ENCODE data around the gene GRIA1.

GRIA1 gene

GRCh38 chr5:153796527-153796926 lies 306.1 kb downstream of the GRIA1 start:
- no peak for DNase-seq (ENCODE audit: low read depth)
- no peak overlapping the region for H3K4me3 ChIP-seq (replicated peaks; ENCODE audit: low read depth, low read length)
- TF ChIP-seq, protein P1, sequence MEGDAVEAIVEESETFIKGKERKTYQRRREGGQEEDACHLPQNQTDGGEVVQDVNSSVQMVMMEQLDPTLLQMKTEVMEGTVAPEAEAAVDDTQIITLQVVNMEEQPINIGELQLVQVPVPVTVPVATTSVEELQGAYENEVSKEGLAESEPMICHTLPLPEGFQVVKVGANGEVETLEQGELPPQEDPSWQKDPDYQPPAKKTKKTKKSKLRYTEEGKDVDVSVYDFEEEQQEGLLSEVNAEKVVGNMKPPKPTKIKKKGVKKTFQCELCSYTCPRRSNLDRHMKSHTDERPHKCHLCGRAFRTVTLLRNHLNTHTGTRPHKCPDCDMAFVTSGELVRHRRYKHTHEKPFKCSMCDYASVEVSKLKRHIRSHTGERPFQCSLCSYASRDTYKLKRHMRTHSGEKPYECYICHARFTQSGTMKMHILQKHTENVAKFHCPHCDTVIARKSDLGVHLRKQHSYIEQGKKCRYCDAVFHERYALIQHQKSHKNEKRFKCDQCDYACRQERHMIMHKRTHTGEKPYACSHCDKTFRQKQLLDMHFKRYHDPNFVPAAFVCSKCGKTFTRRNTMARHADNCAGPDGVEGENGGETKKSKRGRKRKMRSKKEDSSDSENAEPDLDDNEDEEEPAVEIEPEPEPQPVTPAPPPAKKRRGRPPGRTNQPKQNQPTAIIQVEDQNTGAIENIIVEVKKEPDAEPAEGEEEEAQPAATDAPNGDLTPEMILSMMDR (IDR thresholded peaks at IDR 0.05; ENCODE audit: low read length, missing control alignments): no peak

- DNase-seq (ENCODE audit: low read depth): no peak
- TF ChIP-seq, protein P1 (IDR thresholded peaks at IDR 0.05; ENCODE audit: low read length, missing control alignments): no peak
- no peak overlapping the region for H3K4me3 ChIP-seq (replicated peaks; ENCODE audit: low read depth, low read length)
Measured at GRCh38 chr5:153797484-153797883, 307.0 kb downstream of the GRIA1 start.

- TF ChIP-seq, protein P1 (IDR thresholded peaks at IDR 0.05; ENCODE audit: low read length, missing control alignments): no peak
- no peak overlapping the region for H3K4me3 ChIP-seq (replicated peaks; ENCODE audit: low read depth, low read length)
- no peak for DNase-seq (ENCODE audit: low read depth)
Measured at GRCh38 chr5:153798830-153799229, 308.4 kb downstream of the GRIA1 start.

DNA sequence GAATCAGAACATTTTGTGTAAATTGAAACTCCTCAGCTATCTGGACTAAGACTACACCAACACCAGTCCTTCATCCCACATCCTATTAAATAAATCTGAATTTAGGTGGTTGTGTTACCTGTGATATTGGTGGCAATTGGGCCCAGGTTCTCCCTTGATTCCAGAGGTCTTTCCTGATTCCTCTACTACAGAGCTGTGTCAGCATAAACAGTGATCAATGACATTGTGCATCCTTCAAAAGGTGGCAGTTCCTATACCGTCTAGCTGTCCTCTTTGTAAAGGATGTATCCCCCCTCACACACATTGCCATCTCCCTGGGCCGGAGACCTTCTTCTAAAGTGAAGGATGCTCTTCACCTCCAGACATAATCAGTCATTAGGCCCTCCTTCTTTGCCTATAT lies 309.0 kb downstream of the GRIA1 start:
- TF ChIP-seq, protein P1 (IDR thresholded peaks at IDR 0.05; ENCODE audit: low read length, missing control alignments): no peak

GRCh38 chr5:153802050-153802821 lies 311.8 kb downstream of the GRIA1 start:
- TF ChIP-seq, protein P1 (IDR thresholded peaks at IDR 0.05; ENCODE audit: low read length, missing control alignments): no peak
- H3K4me3 ChIP-seq (replicated peaks; ENCODE audit: low read depth, low read length): no peak overlapping the region
- no peak for DNase-seq (ENCODE audit: low read depth)

More for the DNA sequence above, 309.0 kb downstream of the GRIA1 start:
- no peak for DNase-seq (ENCODE audit: low read depth)
- no peak overlapping the region for H3K4me3 ChIP-seq (replicated peaks; ENCODE audit: low read depth, low read length)

DNA sequence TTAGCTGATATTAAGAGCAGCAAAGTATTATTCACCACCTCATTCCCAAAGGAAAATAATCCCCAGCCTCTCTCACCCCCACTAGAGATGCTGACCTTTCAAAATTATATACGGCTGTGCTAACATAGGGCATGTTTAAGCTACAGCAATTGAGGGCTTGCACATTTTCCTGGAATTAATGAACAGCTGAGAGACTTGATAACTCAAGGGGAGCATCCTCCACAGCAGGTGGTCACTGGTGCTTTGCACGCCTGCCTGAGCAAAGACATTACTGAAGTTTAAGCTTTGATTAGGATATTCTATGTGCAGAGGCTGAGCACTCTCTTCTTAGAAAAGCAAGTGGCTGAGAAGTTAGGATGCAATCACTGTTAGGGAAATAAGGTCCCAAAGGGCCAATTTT lies 317.3 kb downstream of the GRIA1 start:
- no peak overlapping the region for H3K4me3 ChIP-seq (replicated peaks; ENCODE audit: low read depth, low read length)
- DNase-seq (ENCODE audit: low read depth): no peak
- TF ChIP-seq, protein P1 (IDR thresholded peaks at IDR 0.05; ENCODE audit: low read length, missing control alignments): no peak

DNA sequence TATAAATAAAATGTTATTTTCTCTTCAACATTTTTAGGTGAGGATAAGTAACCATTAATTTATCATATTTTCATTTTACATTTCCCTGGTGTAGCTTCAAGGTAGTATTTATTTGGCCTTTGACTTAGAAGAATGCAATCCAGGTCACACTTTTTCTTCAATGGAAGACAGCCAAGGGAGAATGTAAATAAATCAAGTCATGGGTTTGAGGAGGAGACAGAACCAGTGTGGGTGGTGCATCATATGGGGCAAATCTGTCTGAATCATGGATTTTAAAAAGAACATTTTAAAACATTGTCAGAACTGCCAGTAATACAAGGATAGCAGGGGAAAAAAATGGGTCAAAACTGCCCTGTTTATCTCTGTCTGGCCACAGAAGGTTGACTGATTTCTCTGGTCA lies 318.7 kb downstream of the GRIA1 start:
- no peak overlapping the region for H3K4me3 ChIP-seq (replicated peaks; ENCODE audit: low read depth, low read length)
- no peak for DNase-seq (ENCODE audit: low read depth)
- TF ChIP-seq, protein P1 (IDR thresholded peaks at IDR 0.05; ENCODE audit: low read length, missing control alignments): no peak

Data from fibroblast of pulmonary artery (primary cell).